ENCODE measurements around the gene MADD.

The MADD gene

GRCh38 chr11:47253660-47254059 is 16.3 kb upstream of the MADD start:
- DNase-seq: no peak

- DNase-seq: no peak
These were observed 15.5 kb upstream of the MADD start for GRCh38 chr11:47254386-47254785.

- DNase-seq: no peak
These were observed 13.6 kb upstream of the MADD start for GRCh38 chr11:47256374-47256773.

GRCh38 chr11:47257177-47257516 is 12.8 kb upstream of the MADD start:
- no peak for DNase-seq

GRCh38 chr11:47257517-47258316 is 12.2 kb upstream of the MADD start, which contains the start of gene NR1H3:
NR1H3 (plus strand) TSS chr11:47257996; CDS start chr11:47259217, 1,221 bp downstream.
- no peak for DNase-seq

- DNase-seq: no peak
These were observed 11.5 kb upstream of the MADD start for GRCh38 chr11:47258317-47258902.

GRCh38 chr11:47259232-47259977 is 10.5 kb upstream of the MADD start:
- peak; percentile 54 for DNase-seq

- DNase-seq: no peak
These were observed 9.6 kb upstream of the MADD start for GRCh38 chr11:47260366-47260765.

GRCh38 chr11:47261291-47261800 is 8.6 kb upstream of the MADD start:
- no peak for DNase-seq

- DNase-seq: no peak
These were observed 5.8 kb upstream of the MADD start for GRCh38 chr11:47264119-47264518.

- DNase-seq: no peak
These were observed 5.4 kb upstream of the MADD start for GRCh38 chr11:47264521-47264920.

GRCh38 chr11:47267876-47268275 is 2.1 kb upstream of the MADD start:
- DNase-seq: no peak

GRCh38 chr11:47268448-47269001 is 1.4 kb upstream of the MADD start:
- DNase-seq: no peak

- DNase-seq: peak; percentile 89
These were observed 718 bp upstream of the MADD start for GRCh38 chr11:47269002-47269828.

GRCh38 chr11:47270331-47271271 is 668 bp downstream of the MADD start:
- peak; percentile 47 for DNase-seq

- DNase-seq: no peak
These were observed 1.4 kb downstream of the MADD start for GRCh38 chr11:47271328-47271727.

- no peak for DNase-seq
These were observed 2.2 kb downstream of the MADD start for GRCh38 chr11:47271961-47272661.

- DNase-seq: no peak
These were observed 2.8 kb downstream of the MADD start for GRCh38 chr11:47272706-47273105.

- DNase-seq: no peak
These were observed 4.7 kb downstream of the MADD start for GRCh38 chr11:47274495-47275235.

- DNase-seq: no peak
These were observed 7.0 kb downstream of the MADD start for GRCh38 chr11:47276923-47277322.

All from activated CD4-positive, alpha-beta T cell treated with anti-CD3 and anti-CD28 coated beads for 48 hours (primary cell).